Caco-2 (cell line): ENCODE measurements around the gene CHMP4A. TPM values are rescaled to one million over a fixed set of nuclear protein-coding genes. Genes with fewer than 3 reads are reported as not detected.

Experiments used
- BruUV-seq: library from RNA; stranded (reverse); fragments of 400-500 nt; replicated peaks from 2 replicates; lab custom pipeline; 2021; lab: Mats Ljungman, UMichigan
- CTCF ChIA-PET: fragments of 300-600 bp; sonication (Branson Sonifier 250); formaldehyde crosslinking; loops from one replicate; lab custom pipeline; 2022; ENCODE audit warnings: antibody characterized with exemption; lab: Charles Lee
- POLR2A ChIA-PET: fragments of 300-600 bp; sonication (Branson Sonifier 250); formaldehyde crosslinking; loops from one replicate; lab custom pipeline; 2022; ENCODE audit warnings: antibody characterized with exemption; lab: Charles Lee
- DNase-seq, 2 experiments: peaks; one replicate each; pipeline versions ENCODE4 v3.0.0 to v3.0.0-alpha.2; 2020 to 2022
- H3K27me3 ChIP-seq: replicated peaks from 2 replicates; pipeline ENCODE4 v1.6.0; 2011; ENCODE audit warnings: low read length; ENCODE audit not compliant: control insufficient read depth, insufficient read depth
- H3K36me3 ChIP-seq: 2 replicates; pipeline ENCODE4 v1.5.1; 2011; ENCODE audit warnings: low read length; ENCODE audit not compliant: control insufficient read depth, insufficient read depth
- H3K4me1 ChIP-seq: fragments of 250-450 bp; sonication (Bioruptor Pico); 2 replicates; pipeline ENCODE4 v1.5.1; 2020; ENCODE audit warnings: mild to moderate bottlenecking
- H3K4me3 ChIP-seq: 2 replicates; pipeline ENCODE4 v1.5.1; 2011; ENCODE audit warnings: low read depth, mild to moderate bottlenecking, control low read depth, low read length
- H3K9me3 ChIP-seq: fragments of 250-450 bp; sonication (Bioruptor Pico); 2 replicates; pipeline ENCODE4 v1.5.1; 2020; ENCODE audit warnings: mild to moderate bottlenecking, moderate library complexity
- H3K27ac Mint-ChIP-seq: one replicate; pipeline ENCODE4 v1.8.0; 2022; ENCODE audit warnings: mixed read lengths; ENCODE audit not compliant: unreplicated experiment
- H3K27me3 Mint-ChIP-seq: one replicate; pipeline ENCODE4 v1.8.0; 2022; ENCODE audit warnings: mixed read lengths; ENCODE audit not compliant: insufficient read depth, unreplicated experiment
- H3K36me3 Mint-ChIP-seq: one replicate; pipeline ENCODE4 v1.8.0; 2022; ENCODE audit warnings: mild to moderate bottlenecking, mixed read lengths; ENCODE audit not compliant: insufficient read depth, unreplicated experiment
- H3K4me1 Mint-ChIP-seq: one replicate; pipeline ENCODE4 v1.8.0; 2022; ENCODE audit warnings: low read depth, mixed read lengths; ENCODE audit not compliant: unreplicated experiment
- H3K4me3 Mint-ChIP-seq: one replicate; pipeline ENCODE4 v1.8.0; 2022; ENCODE audit warnings: mild to moderate bottlenecking, moderate library complexity, mixed read lengths; ENCODE audit not compliant: unreplicated experiment
- H3K9me3 Mint-ChIP-seq: one replicate; pipeline ENCODE4 v1.8.0; 2022; ENCODE audit warnings: mixed read lengths; ENCODE audit not compliant: unreplicated experiment
- intact Hi-C: fragments of 100-400 bp; cut with micrococcal nuclease; formaldehyde crosslinking; loops from one replicate; pipeline ENCODE4 v1.10.0; 2022; ENCODE audit not compliant: unreplicated experiment
- total RNA-seq: library from RNA; stranded (reverse); gene quantifications from 2 replicates; pipeline ENCODE4 v1.2.3, GENCODE V29; 2022
- TF ChIP-seq, protein P1 (sequence below), 2 experiments: fragments of 200-600 bp in 1 of 2; IDR thresholded peaks; 1 replicate in 1 of 2; 2 replicates in 1 of 2; pipeline versions ENCODE4 v1.5.1 to v1.8.0; 2011 to 2022; ENCODE audit warnings: antibody characterized with exemption in 1 of 2, control low read depth in 1 of 2, inconsistent platforms in 1 of 2, low read depth in 1 of 2, low read length in 1 of 2, mild to moderate bottlenecking in 1 of 2, moderate library complexity in 1 of 2; ENCODE audit not compliant: insufficient read depth in 1 of 2, severe bottlenecking in 1 of 2, unreplicated experiment in 1 of 2

CHMP4A gene
- total RNA-seq, 1 experiment from 2014 or later: 57.7 TPM

DNA sequence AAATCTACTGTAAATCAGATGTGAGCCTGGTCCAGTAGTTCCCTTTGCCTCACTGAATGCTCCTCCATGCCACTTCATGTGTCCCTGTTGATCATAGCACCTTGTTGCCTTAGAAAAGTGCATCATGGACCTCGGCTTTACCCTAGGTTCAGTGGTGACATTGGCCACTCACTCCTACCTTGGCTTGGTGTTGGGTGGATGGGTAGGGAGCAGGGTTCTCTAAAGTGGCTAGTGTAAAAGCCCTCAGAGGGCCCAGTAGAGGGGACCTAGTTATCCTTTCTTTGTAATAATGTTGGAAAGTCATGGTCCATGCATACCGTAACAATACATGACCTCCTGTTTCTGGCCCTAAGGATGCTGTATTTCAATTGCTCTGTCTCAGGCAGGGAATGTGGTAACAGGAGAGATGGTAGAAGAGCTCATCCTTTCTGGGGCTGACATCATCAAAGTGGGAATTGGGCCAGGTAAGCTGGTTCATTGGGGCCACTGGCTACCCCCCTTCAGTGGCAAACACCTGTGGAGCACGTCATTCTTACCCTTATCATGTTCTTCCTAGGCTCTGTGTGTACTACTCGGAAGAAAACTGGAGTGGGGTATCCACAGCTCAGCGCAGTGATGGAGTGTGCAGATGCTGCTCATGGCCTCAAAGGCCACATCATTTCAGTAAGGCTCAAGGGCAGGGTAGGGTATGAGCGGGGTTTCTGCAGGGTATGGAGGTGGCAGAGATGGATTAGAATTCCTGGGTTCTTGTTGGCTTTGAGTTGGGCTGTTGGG lies 23.6 kb upstream of the CHMP4A start:
- H3K4me3 Mint-ChIP-seq: no peak overlapping the region
- Histone ChIP-seq H3K4me1 (no peaks in the 10 kb centered on the region), H3K9me3 (no peaks in the 10 kb centered on the region), H3K4me3 (no peak overlapping the region), H3K27me3 (no peaks in the 10 kb centered on the region), H3K36me3 (peaks cover 5% of the 10 kb centered on the region)
- DNase-seq: no peak
- no peaks in the 10 kb centered on the region for H3K27me3 Mint-ChIP-seq
- ChIA-PET POLR2A (interaction anchor here (1.5 kb wide), 1 partner anchor 23 kb away, joined by 4 read pairs; no protein-coding TSS in a partner anchor), CTCF (no interaction called here)
- intact Hi-C loops: no loop called here
- H3K27ac Mint-ChIP-seq: no peak overlapping the region
- H3K4me1 Mint-ChIP-seq: peaks cover 9% of the 10 kb centered on the region
- TF ChIP-seq, protein P1, sequence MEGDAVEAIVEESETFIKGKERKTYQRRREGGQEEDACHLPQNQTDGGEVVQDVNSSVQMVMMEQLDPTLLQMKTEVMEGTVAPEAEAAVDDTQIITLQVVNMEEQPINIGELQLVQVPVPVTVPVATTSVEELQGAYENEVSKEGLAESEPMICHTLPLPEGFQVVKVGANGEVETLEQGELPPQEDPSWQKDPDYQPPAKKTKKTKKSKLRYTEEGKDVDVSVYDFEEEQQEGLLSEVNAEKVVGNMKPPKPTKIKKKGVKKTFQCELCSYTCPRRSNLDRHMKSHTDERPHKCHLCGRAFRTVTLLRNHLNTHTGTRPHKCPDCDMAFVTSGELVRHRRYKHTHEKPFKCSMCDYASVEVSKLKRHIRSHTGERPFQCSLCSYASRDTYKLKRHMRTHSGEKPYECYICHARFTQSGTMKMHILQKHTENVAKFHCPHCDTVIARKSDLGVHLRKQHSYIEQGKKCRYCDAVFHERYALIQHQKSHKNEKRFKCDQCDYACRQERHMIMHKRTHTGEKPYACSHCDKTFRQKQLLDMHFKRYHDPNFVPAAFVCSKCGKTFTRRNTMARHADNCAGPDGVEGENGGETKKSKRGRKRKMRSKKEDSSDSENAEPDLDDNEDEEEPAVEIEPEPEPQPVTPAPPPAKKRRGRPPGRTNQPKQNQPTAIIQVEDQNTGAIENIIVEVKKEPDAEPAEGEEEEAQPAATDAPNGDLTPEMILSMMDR (IDR thresholded peaks at IDR 0.05; ENCODE audit: insufficient read depth in 1 of 2, low read depth in 1 of 2, low read length in 1 of 2, severe bottlenecking in 1 of 2, unreplicated experiment in 1 of 2): no peak
- peaks cover 50% of the 10 kb centered on the region for H3K36me3 Mint-ChIP-seq
- H3K9me3 Mint-ChIP-seq: no peaks in the 10 kb centered on the region
- BruUV-seq: no TSS peak

DNA sequence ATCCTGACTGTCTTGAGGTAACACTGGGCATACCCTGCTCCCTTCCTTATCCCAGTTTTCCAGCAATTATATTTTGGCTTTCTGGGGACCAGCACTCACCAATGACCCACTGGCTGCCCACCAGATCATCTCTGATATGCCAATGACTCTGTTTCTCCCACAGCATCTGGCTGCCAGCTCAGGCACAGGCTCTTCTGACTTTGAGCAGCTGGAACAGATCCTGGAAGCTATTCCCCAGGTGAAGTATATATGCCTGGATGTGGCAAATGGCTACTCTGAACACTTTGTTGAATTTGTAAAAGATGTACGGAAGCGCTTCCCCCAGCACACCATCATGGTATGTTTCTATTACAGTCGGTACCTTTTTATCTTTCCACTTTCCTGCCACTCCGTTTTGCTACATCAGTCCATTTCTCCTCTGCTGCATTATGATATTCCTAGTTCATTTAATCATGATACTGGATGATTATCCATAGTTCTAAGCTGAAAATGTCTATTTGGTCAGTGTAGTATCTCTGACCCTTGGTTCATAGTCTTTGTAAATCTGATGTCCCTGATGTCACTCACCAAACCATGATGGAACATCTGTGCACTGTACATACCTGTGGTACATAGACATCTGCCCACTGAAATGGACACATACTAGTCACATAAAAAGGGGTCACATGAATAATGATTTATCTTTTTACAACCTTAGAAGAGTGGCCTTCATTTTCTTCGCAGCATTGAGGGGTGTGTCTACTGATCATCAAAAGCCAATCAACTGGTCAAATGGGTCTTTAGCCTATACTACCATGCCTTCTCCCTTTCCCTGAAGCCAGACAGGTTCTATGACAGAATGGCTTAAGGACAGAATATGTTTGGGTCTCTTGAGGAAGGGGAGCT lies 22.8 kb upstream of the CHMP4A start:
- CTCF ChIA-PET: no interaction called here

More for the DNA sequence above, 22.8 kb upstream of the CHMP4A start:
- H3K27ac Mint-ChIP-seq: no peak overlapping the region
- no peak for DNase-seq
- TF ChIP-seq, protein P1 (IDR thresholded peaks at IDR 0.05; ENCODE audit: insufficient read depth in 1 of 2, low read depth in 1 of 2, low read length in 1 of 2, severe bottlenecking in 1 of 2, unreplicated experiment in 1 of 2): no peak
- Histone ChIP-seq H3K36me3 (peaks cover 5% of the 10 kb centered on the region), H3K4me3 (no peak overlapping the region), H3K9me3 (no peaks in the 10 kb centered on the region), H3K27me3 (no peaks in the 10 kb centered on the region), H3K4me1 (no peaks in the 10 kb centered on the region)
- peaks cover 9% of the 10 kb centered on the region for H3K4me1 Mint-ChIP-seq
- no peaks in the 10 kb centered on the region for H3K9me3 Mint-ChIP-seq
- no peak overlapping the region for H3K4me3 Mint-ChIP-seq
- BruUV-seq: no TSS peak
- POLR2A ChIA-PET: no interaction called here
- H3K27me3 Mint-ChIP-seq: no peaks in the 10 kb centered on the region
- H3K36me3 Mint-ChIP-seq: peaks cover 46% of the 10 kb centered on the region
- intact Hi-C loops: no loop called here
